ENCODE data around the gene SLC30A9. TPM values are rescaled to one million over a fixed set of nuclear protein-coding genes. Genes with fewer than 3 reads are reported as not detected.

SLC30A9 gene
- 116 and 124 TPM in 2 replicates for total RNA-seq

- peak; percentile 91 for DNase-seq (ENCODE audit: low read depth)
Observed at GRCh38 chr4:41990365-41991111, at the start of gene SLC30A9. Gene SLC30A9 (plus strand): TSS chr4:41990530. CDS start chr4:41990652, 122 bp downstream.

- no peak for DNase-seq (ENCODE audit: low read depth)
Observed at GRCh38 chr4:41940834-41941233, 49.5 kb upstream of the SLC30A9 start.

- DNase-seq (ENCODE audit: low read depth), result no peak
Observed at GRCh38 chr4:41943506-41943905, 46.8 kb upstream of the SLC30A9 start.

- DNase-seq (ENCODE audit: low read depth), result no peak
Observed at GRCh38 chr4:41944089-41944488, 46.2 kb upstream of the SLC30A9 start.

- no peak for DNase-seq (ENCODE audit: low read depth)
Observed at GRCh38 chr4:41949531-41949930, 40.8 kb upstream of the SLC30A9 start.

GRCh38 chr4:41957634-41958033 is 32.7 kb upstream of the SLC30A9 start:
- peak; percentile 36 for DNase-seq (ENCODE audit: low read depth)

- peak; percentile 16 for DNase-seq (ENCODE audit: low read depth)
Observed at GRCh38 chr4:41963105-41963504, 27.2 kb upstream of the SLC30A9 start.

GRCh38 chr4:41964401-41964800 is 25.9 kb upstream of the SLC30A9 start:
- DNase-seq (ENCODE audit: low read depth), result no peak

- DNase-seq (ENCODE audit: low read depth), result no peak
Observed at GRCh38 chr4:41967392-41967791, 22.9 kb upstream of the SLC30A9 start.

- DNase-seq (ENCODE audit: low read depth), result no peak
Observed at GRCh38 chr4:41969671-41970070, 20.7 kb upstream of the SLC30A9 start.

- no peak for DNase-seq (ENCODE audit: low read depth)
Observed at GRCh38 chr4:41975341-41975740, 15.0 kb upstream of the SLC30A9 start.

GRCh38 chr4:41976775-41977516 is 13.4 kb upstream of the SLC30A9 start:
- DNase-seq (ENCODE audit: low read depth), result peak; percentile 25

GRCh38 chr4:41977709-41978108 is 12.6 kb upstream of the SLC30A9 start:
- DNase-seq (ENCODE audit: low read depth), result peak; percentile 16

- no peak for DNase-seq (ENCODE audit: low read depth)
Observed at GRCh38 chr4:41981456-41981855, 8.9 kb upstream of the SLC30A9 start, which contains the start of gene DCAF4L1. Gene DCAF4L1 (plus strand): TSS chr4:41981756. CDS start chr4:41981793, 37 bp downstream.

GRCh38 chr4:41982716-41983115 is 7.6 kb upstream of the SLC30A9 start:
- no peak for DNase-seq (ENCODE audit: low read depth)

GRCh38 chr4:41985151-41985550 is 5.2 kb upstream of the SLC30A9 start:
- no peak for DNase-seq (ENCODE audit: low read depth)

- no peak for DNase-seq (ENCODE audit: low read depth)
Observed at GRCh38 chr4:41989994-41990364, 351 bp upstream of the SLC30A9 start.

GRCh38 chr4:41991916-41992767 is 1.8 kb downstream of the SLC30A9 start:
- DNase-seq (ENCODE audit: low read depth), result no peak

GRCh38 chr4:41992967-41993857 is 2.9 kb downstream of the SLC30A9 start:
- no peak for DNase-seq (ENCODE audit: low read depth)

GRCh38 chr4:41994461-41994985 is 4.2 kb downstream of the SLC30A9 start:
- no peak for DNase-seq (ENCODE audit: low read depth)

- DNase-seq (ENCODE audit: low read depth), result no peak
Observed at GRCh38 chr4:41998019-41998418, 7.7 kb downstream of the SLC30A9 start.
